DMS53 treated with DMSO at 0.1 percent for 48 hours (cell line): ENCODE results near the gene ALAD.
"Not testable (repeated sequence)": the region's sequence is repeated elsewhere in the genome, so short reads cannot be mapped to it uniquely, and the experiment has no call there.

ENCODE experiments used
- DNase-seq: peaks from one replicate; lab custom pipeline; 2025; ENCODE audit not compliant: unreplicated experiment; lab: John Stamatoyannopoulos, UW

The ALAD gene

DNA sequence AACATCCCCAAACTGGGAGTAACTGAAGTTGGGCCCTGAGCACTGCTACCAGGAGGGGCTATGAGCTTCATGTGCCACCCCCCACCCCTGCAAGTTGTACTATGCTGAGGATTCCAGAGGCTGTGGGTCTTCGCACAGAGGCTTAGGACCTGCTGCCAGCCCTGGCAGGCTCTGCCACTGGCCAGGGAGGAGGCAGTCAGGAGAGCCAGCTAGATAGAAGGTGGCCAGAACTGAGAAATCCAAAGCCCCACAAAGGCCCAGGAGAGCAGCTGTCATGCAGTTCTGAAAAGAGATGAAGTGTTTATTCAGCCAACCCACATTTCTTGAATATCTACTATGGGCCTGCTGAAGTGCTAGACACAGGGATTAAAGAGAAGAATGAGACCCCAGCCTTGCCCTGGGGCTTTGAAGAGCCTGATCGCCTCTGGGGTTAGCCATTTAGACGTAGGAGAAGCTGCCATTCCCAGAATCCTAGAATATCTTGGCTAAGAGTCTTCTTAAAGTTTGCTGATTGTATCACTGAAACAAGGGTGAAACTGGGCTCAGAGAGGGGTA, 1.4 kb downstream of the ALAD start:
- no peak for DNase-seq

DNA sequence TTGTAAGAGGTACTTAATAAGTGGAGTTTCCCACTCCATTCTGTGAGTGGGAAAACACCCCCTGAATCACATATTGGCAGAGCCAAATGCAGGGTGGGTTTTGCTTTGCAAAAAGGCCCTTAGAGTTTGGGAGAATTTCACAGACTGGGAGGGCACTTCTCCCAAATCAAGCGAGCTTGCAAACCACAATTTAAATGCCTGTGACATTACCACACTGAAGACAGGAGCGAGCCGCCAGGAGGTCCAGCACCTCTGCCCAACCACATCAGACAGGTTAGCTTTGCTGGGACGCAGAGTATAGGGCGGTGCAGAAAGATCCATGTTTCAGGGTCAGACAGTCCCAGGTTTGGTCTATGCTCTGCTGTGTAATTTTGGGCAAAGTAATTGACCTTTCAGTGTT, 2.3 kb downstream of the ALAD start:
- DNase-seq = no peak

DNA sequence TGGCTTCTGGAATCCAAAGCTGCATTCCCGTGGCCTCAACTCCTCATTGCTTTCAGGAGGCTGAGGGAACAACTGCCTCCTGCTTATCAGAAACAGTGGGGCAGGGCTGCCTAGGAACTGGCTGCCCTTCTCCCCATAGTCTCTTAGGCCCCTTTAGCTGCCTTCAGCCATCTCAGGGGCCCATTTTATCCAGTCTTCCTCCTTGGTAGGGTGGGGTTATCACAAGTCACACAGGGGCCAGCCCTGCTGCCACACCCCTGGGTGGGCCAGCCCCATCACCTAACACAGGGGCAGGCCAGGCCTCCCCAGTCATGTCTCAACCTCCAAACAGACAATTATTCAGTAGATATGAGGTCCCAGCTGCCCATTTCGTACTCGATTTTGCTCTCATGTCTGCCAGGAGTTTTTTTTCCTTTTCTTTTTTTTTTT, 3.9 kb downstream of the ALAD start:
- DNase-seq = no peak

DNA sequence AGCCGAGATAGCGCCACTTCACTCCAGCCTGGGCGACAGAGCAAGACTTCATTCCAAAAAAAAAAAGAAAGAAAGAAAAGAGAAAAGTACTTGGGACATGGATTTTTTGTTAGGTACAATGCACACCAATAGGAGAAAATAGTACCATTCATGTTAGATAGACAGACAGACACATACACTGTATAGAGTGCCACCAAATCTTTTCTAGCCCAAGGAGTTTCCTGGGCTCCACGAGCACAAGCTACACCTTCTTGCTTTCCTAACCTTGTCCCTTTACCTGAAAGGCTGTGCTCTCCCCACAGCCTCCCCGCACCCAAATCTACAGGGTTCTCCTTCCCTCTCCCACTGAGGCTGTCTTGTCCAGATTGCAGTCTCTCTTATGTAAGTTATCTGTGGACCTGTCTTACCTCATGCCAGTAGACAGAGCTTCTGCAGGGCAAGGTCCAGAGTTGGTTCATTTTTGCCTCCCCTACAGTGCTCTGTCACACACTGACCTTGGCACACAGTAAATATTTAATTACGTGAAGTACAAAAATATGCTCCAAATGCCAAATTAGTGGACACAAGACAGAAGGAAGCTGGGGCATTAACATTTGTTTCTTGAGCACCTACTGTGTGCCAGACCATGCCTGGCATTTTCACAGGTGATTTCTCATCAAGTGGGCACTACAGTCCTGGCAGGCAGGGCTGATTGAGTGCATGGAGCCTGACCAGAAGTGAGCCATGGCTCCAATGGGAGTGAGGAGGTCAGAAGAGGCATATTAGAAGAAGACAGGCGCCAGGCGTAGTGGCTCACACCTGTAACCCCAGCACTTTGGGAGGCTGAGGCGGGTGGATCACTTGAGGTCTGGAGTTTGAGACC, 5.9 kb downstream of the ALAD start:
- no peak for DNase-seq

DNA sequence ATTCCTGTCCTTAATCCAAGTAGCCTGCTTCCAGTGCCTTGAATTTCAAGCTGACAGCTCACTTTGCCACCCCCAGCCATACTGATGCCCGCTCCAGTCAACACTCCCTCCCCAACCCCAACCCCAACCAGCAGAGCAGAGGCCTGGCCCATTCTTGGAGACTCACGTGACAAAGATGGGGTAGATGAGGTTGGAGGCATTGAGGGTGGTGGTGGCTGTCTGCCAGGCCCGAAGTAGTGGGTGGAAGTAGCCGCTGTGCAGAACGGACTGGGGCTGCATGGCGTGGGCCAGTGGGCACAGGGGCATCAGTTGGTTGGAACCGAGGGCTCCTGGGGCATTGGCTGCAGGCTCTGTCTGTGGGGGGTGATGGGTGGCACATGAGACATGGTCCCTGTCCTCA, 7.8 kb downstream of the ALAD start:
- no peak for DNase-seq

DNA sequence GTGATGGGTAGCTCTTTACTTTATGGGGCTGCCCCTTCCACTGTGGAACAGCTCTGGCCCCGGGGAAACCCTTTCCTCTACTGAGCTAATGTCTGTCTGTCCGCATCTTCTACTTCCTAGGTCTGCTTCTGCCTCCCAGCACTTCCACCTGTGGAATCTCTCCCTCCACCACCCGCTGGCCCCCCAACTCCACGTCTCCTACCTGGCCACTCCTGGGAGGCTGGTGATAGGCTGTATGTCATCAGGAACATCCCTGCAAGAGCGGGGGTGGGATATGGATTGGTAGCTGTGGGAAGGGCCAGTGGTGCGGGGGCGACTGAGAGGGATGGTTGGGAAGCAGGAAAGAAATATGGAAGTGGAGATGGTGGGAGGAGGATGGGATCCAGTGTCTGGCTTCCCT, 9.2 kb downstream of the ALAD start:
- DNase-seq = no peak

DNA sequence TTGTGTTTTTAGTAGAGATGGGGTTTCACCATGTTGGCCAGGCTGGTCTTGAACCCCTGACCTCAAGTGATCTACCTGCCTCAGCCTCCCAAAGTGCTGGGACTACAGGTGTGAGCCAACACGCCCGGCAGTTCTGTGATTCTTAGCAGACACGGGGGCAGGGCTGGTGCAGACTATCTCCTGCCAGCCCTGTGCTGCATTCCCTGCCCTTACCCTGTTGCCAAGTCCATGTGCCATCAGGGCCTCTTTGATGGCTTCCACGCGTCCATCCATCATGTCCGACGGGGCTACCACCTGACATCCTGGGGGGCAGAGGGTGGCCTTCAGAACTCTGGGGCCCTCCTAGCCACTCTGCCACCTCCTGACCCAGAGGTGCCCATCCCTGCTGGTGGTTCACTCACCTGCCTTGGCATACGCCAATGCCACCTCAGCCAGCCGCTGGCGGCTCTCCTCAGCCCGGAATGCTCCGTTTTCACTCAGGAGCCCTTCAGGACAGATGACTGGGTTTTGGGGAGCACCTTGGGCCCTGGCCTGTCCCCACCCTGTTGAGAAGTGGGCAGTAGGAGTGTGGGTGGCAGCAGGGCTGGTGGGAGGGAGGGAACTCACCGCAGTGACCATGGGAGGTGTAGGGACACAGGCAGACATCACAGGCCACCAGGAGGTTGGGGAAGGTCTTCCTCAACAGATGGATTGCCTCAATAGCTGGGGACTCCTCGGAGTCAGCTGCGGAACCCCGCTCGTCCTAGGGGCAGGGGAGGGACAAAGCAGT, 10.7 kb downstream of the ALAD start:
- no peak for DNase-seq

DNA sequence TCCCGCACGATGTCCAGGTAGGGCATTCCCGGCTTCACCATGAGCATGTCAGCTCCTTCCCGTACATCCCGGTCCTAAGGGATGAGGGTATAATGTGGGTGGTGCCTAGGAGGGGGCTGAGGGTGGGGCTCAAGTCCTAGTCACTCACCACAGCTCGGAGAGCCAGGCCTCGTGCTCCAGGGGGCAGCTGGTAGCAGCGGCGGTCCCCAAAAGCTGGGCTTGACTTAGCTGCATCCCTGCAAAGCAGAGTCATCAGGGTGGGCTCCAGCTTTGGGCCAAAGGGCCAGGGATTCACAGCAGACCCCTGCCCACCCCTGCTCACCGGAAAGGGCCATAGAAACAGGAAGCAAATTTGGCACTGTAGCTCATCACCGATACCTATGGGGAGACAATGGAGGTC, 11.6 kb downstream of the ALAD start:
- no peak for DNase-seq

DNA sequence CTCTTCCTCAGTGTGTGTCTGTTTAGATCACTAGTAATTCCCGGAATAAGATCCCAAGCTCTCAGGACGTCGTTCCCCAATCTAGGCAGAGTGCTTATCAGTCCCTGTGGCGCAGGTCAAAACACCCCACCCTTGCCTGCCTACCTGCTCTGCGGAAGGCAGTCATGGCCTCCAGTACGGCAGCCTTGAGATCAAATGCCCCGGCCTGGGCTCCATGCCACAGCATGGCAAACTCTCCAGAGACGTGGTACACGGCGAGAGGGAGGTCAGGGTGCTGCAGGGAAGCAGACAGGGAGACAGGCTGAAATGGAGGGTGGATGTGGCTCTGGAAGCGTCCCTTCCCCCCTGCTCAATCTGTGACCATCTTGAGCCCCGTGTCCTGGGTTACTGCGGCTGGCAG, 12.3 kb downstream of the ALAD start:
- no peak for DNase-seq

DNA sequence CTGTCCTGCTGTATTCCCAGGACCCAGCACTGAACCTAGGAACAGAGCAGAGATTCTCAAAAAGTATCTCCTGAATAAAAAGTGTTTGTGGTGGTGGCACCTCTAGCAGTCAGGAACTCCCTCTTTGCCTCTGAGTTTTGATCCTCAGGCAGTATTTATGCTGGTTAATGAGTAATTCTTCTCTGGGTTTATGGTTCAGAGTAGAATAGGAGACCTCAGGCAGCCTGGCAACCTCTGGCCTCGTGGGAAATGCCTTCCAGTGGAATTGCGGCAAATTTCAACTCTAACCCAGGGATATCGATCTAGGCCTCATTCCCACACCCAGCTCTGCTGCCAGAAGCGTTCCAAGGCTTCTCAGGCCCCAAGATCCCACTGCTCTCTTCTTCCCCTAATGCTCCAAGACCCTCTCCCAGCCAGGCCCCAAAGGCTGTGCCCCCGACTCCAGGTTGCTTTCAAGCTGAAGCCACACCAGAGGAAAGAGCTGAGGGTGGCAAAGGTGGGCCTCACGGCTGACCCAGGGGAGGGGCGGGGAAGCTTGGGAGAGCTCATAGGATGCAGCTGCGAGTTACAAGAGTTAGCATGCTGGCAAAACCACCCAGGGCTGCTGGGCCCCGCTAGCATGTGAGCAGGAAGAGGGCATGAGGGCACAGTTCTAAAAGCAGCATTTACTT, 13.4 kb downstream of the ALAD start:
- DNase-seq = peak; percentile 25

DNA sequence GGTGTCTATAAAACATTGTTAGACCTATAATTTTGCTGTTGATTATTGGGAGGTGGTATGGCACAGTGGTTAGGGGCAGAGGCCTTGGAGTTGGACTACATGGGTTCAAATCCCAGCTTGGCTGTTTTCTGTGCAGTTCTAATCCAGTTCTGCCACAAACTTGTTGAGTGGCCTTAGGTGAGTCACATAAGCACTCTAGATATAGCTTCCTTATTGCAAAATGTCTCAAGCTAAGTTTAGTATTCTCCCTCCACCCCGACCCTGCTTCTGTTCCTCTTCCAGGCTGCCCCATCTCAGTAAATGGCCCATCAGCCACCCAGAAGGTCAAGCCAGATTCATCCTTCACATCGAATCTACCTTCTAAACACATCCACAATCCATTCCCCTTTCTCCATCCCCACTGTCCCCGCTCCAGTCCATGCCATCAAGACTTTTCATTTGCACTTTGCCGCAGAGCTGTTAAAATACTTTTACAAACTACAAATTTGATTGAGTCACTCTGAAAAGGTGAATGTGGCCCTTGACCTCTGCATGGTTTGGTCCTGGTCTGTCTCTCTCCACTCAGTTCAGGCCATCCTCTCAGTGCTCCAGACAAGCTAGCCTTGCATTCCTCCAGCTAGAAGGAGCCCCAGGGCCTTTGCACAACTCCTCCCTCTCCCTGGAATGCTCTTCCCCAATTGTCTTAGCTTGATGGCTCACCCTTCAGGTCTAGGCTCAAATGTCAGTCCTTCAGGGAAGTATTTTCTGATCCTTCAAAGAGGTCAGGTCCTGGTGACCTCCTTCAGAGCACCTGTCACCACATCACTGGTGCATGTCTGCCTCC, 14.3 kb downstream of the ALAD start:
- DNase-seq = no peak

DNA sequence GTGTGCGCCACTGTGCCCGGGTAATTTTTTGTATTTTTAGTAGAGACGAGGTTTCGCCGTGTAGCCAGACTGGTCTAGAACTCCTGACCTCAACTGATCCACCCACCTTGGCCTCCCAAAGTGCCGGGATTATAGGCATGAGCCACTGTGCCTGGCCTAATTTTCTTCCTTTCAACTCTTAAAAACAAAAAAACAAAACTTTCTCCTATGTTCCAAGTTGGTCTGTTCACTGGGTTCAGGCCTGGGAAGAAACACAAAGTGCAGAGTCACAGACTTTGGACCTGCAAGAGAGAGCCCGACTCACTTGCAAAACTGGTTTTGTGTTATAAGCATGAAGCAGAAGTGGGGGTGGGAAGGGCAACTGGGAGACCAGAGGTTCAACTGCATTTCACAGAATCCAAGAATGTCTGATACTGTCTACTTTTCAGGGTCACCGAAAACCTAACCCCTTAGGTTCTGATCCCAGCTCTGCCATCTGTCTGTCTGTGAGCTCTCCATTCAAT, 19.1 kb downstream of the ALAD start:
- peak; percentile 57 for DNase-seq

DNA sequence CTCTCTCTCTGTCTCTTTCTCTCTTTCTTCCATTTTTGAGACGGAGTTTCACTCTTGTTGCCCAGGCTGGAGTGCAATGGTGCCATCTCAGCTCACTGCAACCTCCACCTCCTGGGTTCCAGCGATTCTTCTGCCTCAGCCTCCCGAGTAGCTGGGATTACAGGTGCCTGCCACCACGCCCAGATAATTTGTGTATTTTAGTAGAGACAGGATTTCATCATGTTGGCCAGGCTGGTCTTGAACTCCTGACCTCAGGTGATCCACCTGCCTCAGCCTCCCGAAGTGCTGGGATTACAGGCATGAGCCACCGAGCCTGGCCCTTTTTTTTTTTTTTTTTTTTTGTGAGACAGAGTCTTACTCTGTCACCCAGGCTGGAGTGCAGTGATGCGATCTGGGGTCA, 19.6 kb downstream of the ALAD start:
- not testable (repeated sequence) for DNase-seq

DNA sequence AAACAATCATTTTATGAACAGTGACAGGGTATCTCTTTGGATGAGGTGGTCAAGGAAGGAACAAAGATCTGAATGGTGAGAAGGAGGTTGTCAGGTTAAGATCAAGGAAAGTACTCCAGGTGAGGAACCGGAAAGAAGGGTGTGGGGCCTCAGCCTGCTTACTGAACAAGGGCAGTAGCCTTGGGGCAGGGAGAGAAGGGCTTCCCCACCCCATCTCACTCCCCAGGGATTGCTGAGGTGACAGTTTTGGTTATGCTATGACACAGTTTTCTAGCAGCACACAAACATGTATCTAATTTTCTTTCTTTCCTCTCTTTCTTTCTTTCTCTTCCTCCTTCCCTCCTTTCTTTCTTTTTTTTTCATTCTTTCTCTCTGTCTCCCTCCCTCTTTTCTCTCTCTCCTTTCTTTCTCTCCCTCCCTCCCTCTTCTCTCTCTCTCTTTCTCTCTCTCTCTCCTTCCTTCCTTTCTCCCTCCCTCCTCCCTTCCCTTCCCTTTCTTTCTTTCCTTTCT, 20.2 kb downstream of the ALAD start:
- DNase-seq = no peak

DNA sequence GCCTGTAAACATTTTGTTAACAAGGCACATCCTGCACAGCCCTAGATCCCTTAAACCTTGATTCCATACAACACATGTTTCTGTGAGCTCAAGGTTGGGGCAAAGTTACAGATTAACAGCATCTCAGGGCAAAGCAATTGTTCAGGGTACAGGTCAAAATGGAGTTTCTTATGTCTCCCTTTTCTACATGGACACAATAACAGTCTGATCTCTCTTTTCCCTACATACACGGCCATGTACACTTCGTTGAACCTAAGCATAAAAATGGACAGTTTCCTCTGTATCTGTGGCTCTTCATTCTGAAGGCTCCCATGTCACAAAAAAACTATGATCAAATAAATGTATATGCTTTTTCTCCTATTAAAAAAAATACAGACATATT, 21.3 kb downstream of the ALAD start:
- not testable (repeated sequence) for DNase-seq

DNA sequence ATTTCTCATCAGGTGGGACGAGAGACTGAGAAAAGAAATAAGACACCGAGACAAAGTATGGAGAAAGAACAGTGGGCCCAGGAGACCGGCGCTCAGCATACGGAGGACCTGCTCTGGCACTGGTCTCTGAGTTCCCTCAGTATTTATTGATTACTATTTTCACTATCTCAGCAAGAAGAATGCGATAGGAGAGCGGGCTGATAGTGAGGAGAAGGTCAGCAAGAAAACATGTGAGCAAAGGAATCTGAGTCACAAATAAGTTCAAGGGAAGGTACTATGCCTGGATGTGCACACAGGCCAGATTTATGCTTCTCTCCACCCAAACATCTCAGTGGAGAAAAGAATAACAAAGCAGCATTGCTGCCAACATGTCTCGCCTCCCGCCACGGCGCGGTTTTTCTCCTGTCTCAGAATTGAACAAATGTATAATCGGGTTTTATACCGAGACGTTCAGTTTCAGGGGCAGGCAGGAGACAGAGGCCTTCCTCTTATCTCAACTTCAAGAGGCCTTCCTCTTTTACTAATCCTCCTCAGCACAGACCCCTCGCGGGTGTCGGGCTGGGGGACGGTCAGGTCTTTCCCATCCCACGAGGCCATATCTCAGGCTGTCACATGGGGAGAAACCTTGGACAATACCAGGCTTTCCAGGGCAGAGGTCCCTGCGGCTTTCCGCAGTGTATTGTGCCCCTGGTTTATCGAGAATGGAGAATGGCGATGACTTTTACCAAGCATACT, 21.8 kb downstream of the ALAD start:
- DNase-seq = not testable (repeated sequence)

DNA sequence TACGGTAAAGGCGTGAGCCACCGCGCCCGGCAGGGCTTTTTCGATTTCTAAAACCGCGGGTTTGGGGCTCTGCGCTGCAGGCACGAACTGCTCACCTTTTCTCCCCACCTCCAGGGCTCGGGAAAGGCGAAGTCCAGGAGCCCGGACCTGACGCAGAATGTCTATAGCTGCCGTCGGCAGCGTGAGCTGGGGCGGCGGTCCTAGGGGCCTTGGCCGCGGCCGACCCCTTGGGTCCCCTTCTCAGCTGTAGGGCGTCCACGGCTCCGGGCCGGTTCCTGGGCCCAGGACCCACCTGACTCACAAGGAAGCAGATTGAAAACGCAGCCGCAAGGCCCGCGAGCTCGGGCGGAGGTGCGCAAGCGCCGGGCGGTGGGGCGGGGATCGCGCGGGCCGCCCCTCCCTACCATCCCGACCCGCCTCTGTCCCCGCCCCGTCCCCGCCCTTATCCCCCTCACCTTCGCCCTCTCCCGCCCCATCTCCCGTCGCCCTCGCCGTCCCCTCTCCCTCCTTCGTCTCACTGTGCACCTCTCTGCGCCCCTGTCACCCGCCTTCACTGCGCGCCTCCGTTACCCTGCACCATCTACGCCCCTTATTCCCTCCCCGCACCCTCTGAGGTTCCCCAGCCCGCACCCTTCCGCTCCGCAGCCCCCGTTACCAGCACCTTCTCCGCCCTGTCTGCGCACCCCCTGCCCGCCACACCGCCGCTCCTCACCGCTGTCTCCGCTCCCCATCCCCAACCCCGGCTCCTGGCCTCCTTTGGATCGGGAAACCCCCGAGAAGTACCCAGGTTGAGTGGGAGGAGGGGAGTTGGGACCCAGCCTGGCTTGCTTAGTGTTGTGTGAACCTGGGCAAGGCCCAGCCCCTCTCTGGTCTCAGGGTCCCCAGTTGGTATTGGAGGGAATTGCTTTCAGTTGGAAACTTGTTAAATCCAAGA, 24.2 kb downstream of the ALAD start, which contains the start of gene HDHD3:
Gene HDHD3, minus strand, starts transcription at position 353 of the 934 bp plus-strand sequence. CDS start 2,632 bp downstream, outside the sequence.
- DNase-seq = peak; percentile 70
